Activated B cell treated with CpG ODN at 0.5 μM for 24 hours (primary cell): ENCODE results near the gene VCL. TPM values are rescaled to one million over a fixed set of nuclear protein-coding genes. Genes with fewer than 3 reads are reported as not detected.

Experiments
- ATAC-seq: fragments of 200-7000 bp; cut with Tn5 transposase; one replicate; pipeline ENCODE4 v1.10.0; 2021; ENCODE audit warnings: low read depth, mild to moderate bottlenecking, moderate library complexity
- CTCF ChIA-PET: fragments of 350-600 bp; sonication (Branson Sonifier 250); formaldehyde crosslinking; loops from one replicate; lab custom pipeline; 2021; ENCODE audit warnings: antibody characterized with exemption; lab: Charles Lee
- POLR2A ChIA-PET: fragments of 350-600 bp; sonication (Branson Sonifier 250); formaldehyde crosslinking; loops from one replicate; lab custom pipeline; 2021; ENCODE audit warnings: antibody characterized with exemption; lab: Charles Lee
- DNase-seq: peaks from one replicate; pipeline ENCODE4 v3.0.0; 2022
- H3K27ac Mint-ChIP-seq: one replicate; pipeline ENCODE4 v1.8.0; 2020; ENCODE audit warnings: mixed read lengths
- H3K27me3 Mint-ChIP-seq: one replicate; pipeline ENCODE4 v1.8.0; 2021; ENCODE audit warnings: mixed read lengths
- H3K36me3 Mint-ChIP-seq: one replicate; pipeline ENCODE4 v1.8.0; 2021; ENCODE audit warnings: low read depth, mixed read lengths
- H3K4me1 Mint-ChIP-seq: one replicate; pipeline ENCODE4 v1.8.0; 2021; ENCODE audit warnings: mixed read lengths
- H3K4me3 Mint-ChIP-seq: one replicate; pipeline ENCODE4 v1.8.0; 2020; ENCODE audit warnings: mild to moderate bottlenecking, mixed read lengths
- H3K9me3 Mint-ChIP-seq: one replicate; pipeline ENCODE4 v1.8.0; 2020; ENCODE audit warnings: mixed read lengths
- CTCF ChIP-seq: fragments of 200-600 bp; IDR thresholded peaks from one replicate; pipeline ENCODE4 v1.8.0; 2022; ENCODE audit warnings: antibody characterized with exemption, mild to moderate bottlenecking
- intact Hi-C: fragments of 100-400 bp; cut with micrococcal nuclease; formaldehyde crosslinking; loops from one replicate; pipeline ENCODE4 v1.15.1; 2024
- total RNA-seq: library from RNA; stranded (reverse); gene quantifications from 2 replicates; pipeline ENCODE4 v1.2.3, GENCODE V29; 2022

VCL gene
- total RNA-seq, 1 donor from 2014 or later: 21.3 TPM

- Mint-ChIP-seq H3K27me3 (no peaks in the 10 kb centered on the region), H3K9me3 (no peaks in the 10 kb centered on the region), H3K27ac (peak overlapping the region; percentile 77), H3K4me3 (peak overlapping the region; percentile 11), H3K4me1 (peaks cover 82% of the 10 kb centered on the region), H3K36me3 (peaks cover 5% of the 10 kb centered on the region)
- POLR2A ChIA-PET: interaction anchor here (6.1 kb wide), 1 partner anchor 13 kb away, joined by 57 read pairs; the partner anchor contains the start of genes ADK and AP3M1
- no peak for TF ChIP-seq CTCF
- DNase-seq (no peak), ATAC-seq (no peak)
- intact Hi-C loops: no loop called here
- CTCF ChIA-PET: no interaction called here
Measured at GRCh38 chr10:74163319-74164068, 165.6 kb downstream of the VCL start.

- ChIA-PET POLR2A (interaction anchor here (0.6 to 6.1 kb wide), 6 partner anchors 11 to 277 kb away, joined by 3 to 61 read pairs (median 5); partner anchors contain the start of genes ADK and AP3M1), CTCF (interaction anchor here (2.6 kb wide), 1 partner anchor 12 kb away, joined by 6 read pairs; no protein-coding TSS in a partner anchor)
- peak overlapping the region; percentile 92 for H3K27ac Mint-ChIP-seq
- H3K36me3 Mint-ChIP-seq: peaks cover 5% of the 10 kb centered on the region
- peak overlapping the region; percentile 46 for H3K4me3 Mint-ChIP-seq
- ATAC-seq: no peak
- intact Hi-C loops: no loop called here
- H3K9me3 Mint-ChIP-seq: no peaks in the 10 kb centered on the region
- DNase-seq: no peak
- H3K4me1 Mint-ChIP-seq: peaks cover 85% of the 10 kb centered on the region
- no peak for TF ChIP-seq CTCF
- no peaks in the 10 kb centered on the region for H3K27me3 Mint-ChIP-seq
Measured at GRCh38 chr10:74164716-74165529, 167.0 kb downstream of the VCL start.

- Mint-ChIP-seq H3K9me3 (no peaks in the 10 kb centered on the region), H3K4me1 (peaks cover 81% of the 10 kb centered on the region), H3K4me3 (peak overlapping the region; percentile 24), H3K27ac (peak overlapping the region; percentile 83), H3K27me3 (no peaks in the 10 kb centered on the region), H3K36me3 (peaks cover 5% of the 10 kb centered on the region)
- ChIA-PET POLR2A (interaction anchor here (0.6 to 6.1 kb wide), 8 partner anchors 10 to 276 kb away, joined by 3 to 61 read pairs (median 5); partner anchors contain the start of genes ADK and AP3M1), CTCF (interaction anchor here (2.6 kb wide), 1 partner anchor 11 kb away, joined by 6 read pairs; no protein-coding TSS in a partner anchor)
- no peak for ATAC-seq
- no peak for TF ChIP-seq CTCF
- DNase-seq: no peak
- intact Hi-C loops: no loop called here
Measured at GRCh38 chr10:74165530-74165901, 167.6 kb downstream of the VCL start.

GRCh38 chr10:74167443-74167842 lies 169.5 kb downstream of the VCL start:
- DNase-seq (no peak), ATAC-seq (no peak)
- no peaks in the 10 kb centered on the region for H3K9me3 Mint-ChIP-seq
- intact Hi-C loops: no loop called here
- H3K4me1 Mint-ChIP-seq: peaks cover 78% of the 10 kb centered on the region
- no peaks in the 10 kb centered on the region for H3K27me3 Mint-ChIP-seq
- CTCF ChIA-PET: interaction anchor here (2.6 kb wide), 1 partner anchor 9 kb away, joined by 6 read pairs; no protein-coding TSS in a partner anchor
- H3K36me3 Mint-ChIP-seq: peaks cover 2% of the 10 kb centered on the region
- POLR2A ChIA-PET: interaction anchor here (1.7 to 6.1 kb wide), 4 partner anchors 8 to 17 kb away, joined by 11 to 61 read pairs (median 34); partner anchors contain the start of genes ADK and AP3M1
- peak overlapping the region; percentile 32 for H3K4me3 Mint-ChIP-seq
- no peak for TF ChIP-seq CTCF
- peak overlapping the region; percentile 93 for H3K27ac Mint-ChIP-seq

Other genes starting within 250 kb of the VCL start
- 19.3 and 24.2 TPM in 2 replicates for gene CHCHD1, start 216.1 kb upstream of the VCL start, total RNA-seq
- 67.5 and 93.0 TPM in 2 replicates for gene ZSWIM8, start 212.5 kb upstream of the VCL start, total RNA-seq
- gene NDST2, start 186.5 kb upstream of the VCL start, total RNA-seq: 59.4 and 61.7 TPM in 2 replicates
- gene CAMK2G, start 123.6 kb upstream of the VCL start, total RNA-seq: 17.8 and 19.9 TPM in 2 replicates
- gene PLAU, start 87.0 kb upstream of the VCL start, total RNA-seq: 0.10 TPM in 1 of 2 replicates, not detected in the other
- gene AP3M1, start 152.7 kb downstream of the VCL start, total RNA-seq: 55.9 and 61.7 TPM in 2 replicates
- gene ADK, start 153.1 kb downstream of the VCL start, total RNA-seq: 46.1 and 47.5 TPM in 2 replicates